ENCODE results near the gene ANKRD23.

ANKRD23 gene

DNA sequence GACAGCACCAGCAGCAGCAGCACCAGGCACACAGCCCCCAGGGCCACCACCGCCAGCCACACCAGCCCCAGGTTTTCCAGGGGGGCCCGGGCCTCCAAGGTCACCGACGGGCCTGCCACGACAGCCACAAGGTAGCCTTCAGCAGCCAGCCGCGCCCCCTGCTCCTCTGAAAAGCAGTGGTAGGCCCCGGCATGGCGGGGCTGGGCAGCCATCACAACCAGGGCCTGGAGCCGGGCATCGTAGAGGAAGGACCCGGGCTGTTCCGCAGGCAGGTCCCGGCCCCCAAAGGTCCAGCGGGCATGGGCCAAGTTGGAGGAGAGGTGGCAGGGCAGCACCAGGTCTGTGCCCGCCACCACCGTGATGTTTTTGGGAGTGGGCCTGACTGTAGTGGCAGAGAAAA, 17.3 kb upstream of the ANKRD23 start:
- no peak overlapping the region for H3K9ac ChIP-seq (ENCODE audit: low read length)
- H4K20me1 ChIP-seq (ENCODE audit: insufficient read depth, low read length) = no peaks in the 10 kb centered on the region
- TF ChIP-seq EZH2phosphoT487 (IDR thresholded peaks at IDR 0.05; ENCODE audit: low read length) = no peak
- TF ChIP-seq, protein P1, sequence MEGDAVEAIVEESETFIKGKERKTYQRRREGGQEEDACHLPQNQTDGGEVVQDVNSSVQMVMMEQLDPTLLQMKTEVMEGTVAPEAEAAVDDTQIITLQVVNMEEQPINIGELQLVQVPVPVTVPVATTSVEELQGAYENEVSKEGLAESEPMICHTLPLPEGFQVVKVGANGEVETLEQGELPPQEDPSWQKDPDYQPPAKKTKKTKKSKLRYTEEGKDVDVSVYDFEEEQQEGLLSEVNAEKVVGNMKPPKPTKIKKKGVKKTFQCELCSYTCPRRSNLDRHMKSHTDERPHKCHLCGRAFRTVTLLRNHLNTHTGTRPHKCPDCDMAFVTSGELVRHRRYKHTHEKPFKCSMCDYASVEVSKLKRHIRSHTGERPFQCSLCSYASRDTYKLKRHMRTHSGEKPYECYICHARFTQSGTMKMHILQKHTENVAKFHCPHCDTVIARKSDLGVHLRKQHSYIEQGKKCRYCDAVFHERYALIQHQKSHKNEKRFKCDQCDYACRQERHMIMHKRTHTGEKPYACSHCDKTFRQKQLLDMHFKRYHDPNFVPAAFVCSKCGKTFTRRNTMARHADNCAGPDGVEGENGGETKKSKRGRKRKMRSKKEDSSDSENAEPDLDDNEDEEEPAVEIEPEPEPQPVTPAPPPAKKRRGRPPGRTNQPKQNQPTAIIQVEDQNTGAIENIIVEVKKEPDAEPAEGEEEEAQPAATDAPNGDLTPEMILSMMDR (IDR thresholded peaks at IDR 0.05; ENCODE audit: low read length) = no peak
- no peak for TF ChIP-seq EZH2 (optimal IDR thresholded peaks at IDR 0.05; ENCODE audit: low read depth, low read length)
- no peak overlapping the region for H3K4me3 ChIP-seq (ENCODE audit: low read length)
- no peaks in the 10 kb centered on the region for H3K9me3 ChIP-seq (replicated peaks; ENCODE audit: insufficient read depth, low read length)
- H3K4me2 ChIP-seq (ENCODE audit: low read depth, low read length) = no peak overlapping the region
- no peak overlapping the region for H2AFZ ChIP-seq (ENCODE audit: low read length)
- no peak overlapping the region for H3K27ac ChIP-seq (ENCODE audit: low read length)
- H3K9me2 ChIP-seq (replicated peaks; ENCODE audit: insufficient read depth, low read length) = no peaks in the 10 kb centered on the region
- H3F3A ChIP-seq (ENCODE audit: insufficient read depth, low read length) = peaks cover 10% of the 10 kb centered on the region; the same call in 1 of the 2 replicates
- H3K27me3 ChIP-seq (replicated peaks; ENCODE audit: insufficient read depth, low read length) = no peaks in the 10 kb centered on the region
- peaks cover 6% of the 10 kb centered on the region; the same call in 1 of the 2 replicates for H3K4me1 ChIP-seq (ENCODE audit: low read length)
- 0 out of 2 replicates have a peak, but pooled peaks cover under 1% of the 10 kb centered on the region for H3K36me3 ChIP-seq (replicated peaks; ENCODE audit: insufficient read depth, low read length)
- DNase-seq = no peak
- peaks cover 17% of the 10 kb centered on the region for H3K79me2 ChIP-seq (ENCODE audit: low read length)

DNA sequence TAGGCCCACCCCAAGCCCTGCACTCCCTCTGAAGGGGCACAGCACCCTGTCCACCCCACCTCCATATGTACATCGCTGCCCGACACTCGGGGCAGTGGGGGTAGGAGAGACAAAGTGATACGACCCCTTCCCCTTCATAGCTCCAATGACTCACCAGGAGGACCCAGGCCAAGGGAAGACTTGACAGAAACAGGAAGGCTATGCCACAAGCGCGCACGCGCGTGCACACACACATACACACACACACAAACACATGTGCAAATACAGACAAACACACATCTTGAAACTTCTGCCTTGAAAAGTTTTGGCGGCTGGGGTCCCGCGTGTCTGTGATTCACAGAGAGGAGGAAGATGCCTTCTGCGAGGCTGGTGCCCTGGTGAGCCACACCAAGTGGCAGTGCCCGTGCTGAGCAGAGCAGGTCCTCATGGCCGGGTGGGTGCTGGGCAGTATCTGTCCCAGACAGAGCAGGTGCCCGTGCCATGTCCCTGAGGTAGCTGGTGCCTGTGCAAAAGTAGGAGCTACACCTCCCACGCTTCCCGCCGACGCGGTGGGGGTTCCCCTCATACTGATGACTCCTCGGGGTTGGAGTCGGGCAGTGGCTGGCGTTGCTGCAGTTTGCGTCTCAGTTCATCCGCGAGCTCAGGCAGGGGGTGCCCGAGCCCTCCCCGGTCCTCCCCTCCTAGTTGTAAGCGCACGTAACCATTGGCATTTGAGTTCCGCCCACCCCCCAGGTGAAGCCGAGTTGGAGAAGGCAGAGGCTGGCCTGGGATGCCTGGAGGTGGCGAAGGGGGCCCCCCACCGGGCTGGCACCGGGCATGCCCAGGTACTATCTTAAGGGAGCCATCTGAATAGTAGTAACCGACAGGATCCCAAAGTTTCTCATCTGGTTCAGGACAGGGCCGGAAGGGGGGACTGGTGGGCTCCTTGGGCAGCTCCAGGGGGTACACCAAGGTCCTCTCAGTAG, 16.5 kb upstream of the ANKRD23 start:
- H3K4me1 ChIP-seq (ENCODE audit: low read length) = peaks cover 10% of the 10 kb centered on the region; the same call in 1 of the 2 replicates
- H3K27me3 ChIP-seq (replicated peaks; ENCODE audit: insufficient read depth, low read length) = no peaks in the 10 kb centered on the region
- TF ChIP-seq, protein P1 (IDR thresholded peaks at IDR 0.05; ENCODE audit: low read length) = no peak
- no peak for TF ChIP-seq EZH2phosphoT487 (IDR thresholded peaks at IDR 0.05; ENCODE audit: low read length)
- no peak for TF ChIP-seq EZH2 (optimal IDR thresholded peaks at IDR 0.05; ENCODE audit: low read depth, low read length)
- peaks cover 25% of the 10 kb centered on the region for H3K79me2 ChIP-seq (ENCODE audit: low read length)
- peaks cover 10% of the 10 kb centered on the region; the same call in 1 of the 2 replicates for H3F3A ChIP-seq (ENCODE audit: insufficient read depth, low read length)
- H3K4me3 ChIP-seq (ENCODE audit: low read length) = no peak overlapping the region
- DNase-seq = no peak
- no peaks in the 10 kb centered on the region for H4K20me1 ChIP-seq (ENCODE audit: insufficient read depth, low read length)
- H3K9ac ChIP-seq (ENCODE audit: low read length) = no peak overlapping the region
- H3K4me2 ChIP-seq (ENCODE audit: low read depth, low read length) = no peak overlapping the region
- H3K36me3 ChIP-seq (replicated peaks; ENCODE audit: insufficient read depth, low read length) = 0 out of 2 replicates have a peak, but pooled peaks cover 3% of the 10 kb centered on the region
- H2AFZ ChIP-seq (ENCODE audit: low read length) = no peak overlapping the region
- no peak overlapping the region for H3K27ac ChIP-seq (ENCODE audit: low read length)
- no peaks in the 10 kb centered on the region for H3K9me2 ChIP-seq (replicated peaks; ENCODE audit: insufficient read depth, low read length)
- no peaks in the 10 kb centered on the region for H3K9me3 ChIP-seq (replicated peaks; ENCODE audit: insufficient read depth, low read length)

DNA sequence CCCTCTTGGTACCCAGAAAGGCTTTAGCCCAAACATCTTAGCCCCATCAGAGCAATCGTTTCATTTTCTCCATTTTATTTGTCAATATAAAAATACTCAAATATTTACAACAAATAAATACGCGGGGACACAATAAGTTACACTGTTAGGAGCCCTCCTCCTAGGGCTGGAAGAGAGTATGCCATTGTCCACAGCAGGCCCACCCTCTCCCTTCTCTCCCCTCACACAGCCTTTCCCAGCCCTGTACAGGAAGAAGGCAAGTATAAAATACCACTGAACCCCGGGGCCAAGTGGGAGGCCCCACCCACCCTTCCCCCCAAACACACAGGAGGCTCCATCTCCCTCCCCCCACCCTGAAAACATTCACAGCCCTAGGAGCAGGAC, 15.9 kb upstream of the ANKRD23 start:
- Histone ChIP-seq H3K9me3 (replicated peaks; ENCODE audit: insufficient read depth, low read length) (no peaks in the 10 kb centered on the region), H3K9ac (ENCODE audit: low read length) (no peak overlapping the region), H2AFZ (ENCODE audit: low read length) (no peak overlapping the region), H3K4me1 (ENCODE audit: low read length) (peaks cover 10% of the 10 kb centered on the region; the same call in 1 of the 2 replicates), H3K36me3 (replicated peaks; ENCODE audit: insufficient read depth, low read length) (0 out of 2 replicates have a peak, but pooled peaks cover 3% of the 10 kb centered on the region), H3K27me3 (replicated peaks; ENCODE audit: insufficient read depth, low read length) (no peaks in the 10 kb centered on the region), H4K20me1 (ENCODE audit: insufficient read depth, low read length) (no peaks in the 10 kb centered on the region), H3K79me2 (ENCODE audit: low read length) (peaks cover 31% of the 10 kb centered on the region), H3K4me2 (ENCODE audit: low read depth, low read length) (no peak overlapping the region), H3K4me3 (ENCODE audit: low read length) (no peak overlapping the region), H3F3A (ENCODE audit: insufficient read depth, low read length) (peaks cover 10% of the 10 kb centered on the region; the same call in 1 of the 2 replicates), H3K9me2 (replicated peaks; ENCODE audit: insufficient read depth, low read length) (no peaks in the 10 kb centered on the region), H3K27ac (ENCODE audit: low read length) (no peak overlapping the region)
- TF ChIP-seq, protein P1 (IDR thresholded peaks at IDR 0.05; ENCODE audit: low read length) = no peak
- TF ChIP-seq EZH2 (optimal IDR thresholded peaks at IDR 0.05; ENCODE audit: low read depth, low read length) (no peak), EZH2phosphoT487 (IDR thresholded peaks at IDR 0.05; ENCODE audit: low read length) (no peak)
- no peak for DNase-seq
